ENCODE results near the gene CCR5. TPM values are rescaled to one million over a fixed set of nuclear protein-coding genes. Genes with fewer than 3 reads are reported as not detected.

Gene CCR5
- total and polyA plus RNA-seq, 2 of the 8 experiments (the other 6 are each of a cell fraction or from before 2014, with no cell fraction given): not detected

- Histone ChIP-seq H4K91ac (replicated peaks; ENCODE audit: insufficient read length, low read length) (no peak within 1 kb of the TSS), H3K36me3 (ENCODE audit: control insufficient read depth in 2 of 4, insufficient read depth in 4 of 4, low read length in 3 of 4) (no peaks in the 10 kb centered on the region), H2BK20ac (ENCODE audit: low read length) (no peak within 1 kb of the TSS), H3K4me2 (ENCODE audit: insufficient read depth in 1 of 2, low read depth in 2 of 2, low read length in 2 of 2) (no peak within 1 kb of the TSS), H4K20me1 (replicated peaks in 1 of 2; ENCODE audit: control insufficient read depth in 1 of 2, insufficient read depth in 2 of 2, low read length in 2 of 2) (no peaks in the 10 kb centered on the region), H2BK15ac (ENCODE audit: low read length) (no peak within 1 kb of the TSS), H2AFZ (ENCODE audit: low read length) (no peak within 1 kb of the TSS), H3K23me2 (ENCODE audit: low read depth, low read length) (no peaks in the 10 kb centered on the region), H3K4me3 (ENCODE audit: extremely low read depth in 1 of 4, insufficient read depth in 2 of 4, low read depth in 3 of 4, low read length in 4 of 4) (no peak within 1 kb of the TSS), H2BK12ac (ENCODE audit: low read depth, low read length) (no peak within 1 kb of the TSS), H2BK5ac (ENCODE audit: low read depth, low read length) (no peak within 1 kb of the TSS), H4K5ac (ENCODE audit: insufficient read length, low read depth, low read length) (no peak within 1 kb of the TSS), H3K23ac (ENCODE audit: insufficient read length) (no peak within 1 kb of the TSS), H3K56ac (replicated peaks; ENCODE audit: insufficient read length, low read depth, low read length) (no peak within 1 kb of the TSS), H3K79me1 (ENCODE audit: low read depth, low read length) (no peaks in the 10 kb centered on the region), H3K14ac (ENCODE audit: insufficient read length) (no peak within 1 kb of the TSS), H3K27me3 (replicated peaks in 1 of 4; ENCODE audit: control insufficient read depth in 3 of 4, extremely low read depth in 1 of 4, insufficient read depth in 3 of 4, low read length in 3 of 4) (no peaks in the 10 kb centered on the region), H3K9ac (replicated peaks in 1 of 4; ENCODE audit: extremely low read depth in 1 of 4, low read depth in 3 of 4, low read length in 3 of 4) (no peak within 1 kb of the TSS), H3K4ac (replicated peaks; ENCODE audit: insufficient read length, low read depth, low read length) (no peak within 1 kb of the TSS), H3K18ac (ENCODE audit: extremely low read depth, low read length) (no peak within 1 kb of the TSS), H3K4me1 (replicated peaks in 1 of 4; ENCODE audit: control insufficient read depth in 3 of 4, insufficient read depth in 4 of 4, low read length in 3 of 4) (no peaks in the 10 kb centered on the region; a peak in 1 of 7 replicates), H3K27ac (ENCODE audit: low read depth, low read length) (no peak within 1 kb of the TSS), H3K79me2 (ENCODE audit: control insufficient read depth in 1 of 2, insufficient read depth in 2 of 2, low read length in 2 of 2) (no peaks in the 10 kb centered on the region), H2AK5ac (ENCODE audit: low read depth, low read length) (no peak within 1 kb of the TSS), H2BK120ac (replicated peaks; ENCODE audit: low read depth, low read length) (no peak within 1 kb of the TSS), H3K9me3 (ENCODE audit: insufficient read depth in 2 of 2, low read depth in 1 of 2, low read length in 1 of 2) (no peaks in the 10 kb centered on the region), H4K8ac (ENCODE audit: extremely low read depth, insufficient read depth, low read length) (no peak within 1 kb of the TSS)
- POLR2A ChIA-PET (ENCODE audit: partially characterized antibody): no interaction called here
- FAIRE-seq (no peak), DNase-seq (ENCODE audit: low read depth in 1 of 2, low spot score in 2 of 2) (no peak)
- CTCF ChIA-PET (ENCODE audit: partially characterized antibody): interaction anchor here (1.0 to 1.4 kb wide), 3 partner anchors 13 to 88 kb away, joined by 4 to 5 read pairs (median 5); no protein-coding TSS in a partner anchor
- whole genome bisulfite sequencing, 2 experiments (ENCODE audit: extremely low coverage in 1 of 2, insufficient coverage in 1 of 2, insufficient read length in 1 of 2, insufficient replicate concordance in 2 of 2, low coverage in 1 of 2, low lambda C conversion rate in 2 of 2, missing lambda C conversion rate in 1 of 2): 91% methylated on average over 7 of the region's 7 CpGs; no CpG with 5 or more reads in 1 of the 2 experiments
- no peak for TF ChIP-seq CREB1 (IDR thresholded peaks at IDR 0.05)
- no peak for TF ChIP-seq NRF1 (IDR thresholded peaks at IDR 0.05; ENCODE audit: low read depth, low read length)
- no peak for TF ChIP-seq SP1 (IDR thresholded peaks at IDR 0.05; ENCODE audit: low read depth, low read length)
- TF ChIP-seq FOSL1 (IDR thresholded peaks at IDR 0.05; ENCODE audit: insufficient read depth, low read depth, low read length): no peak
- TF ChIP-seq POU5F1 (IDR thresholded peaks at IDR 0.05; ENCODE audit: low read depth, low read length): no peak
- no peak for TF ChIP-seq YY1 (IDR thresholded peaks at IDR 0.05; ENCODE audit: low read depth, low read length)
- TF ChIP-seq PHF8 (conservative IDR thresholded peaks at IDR 0.05; ENCODE audit: low read depth, low read length): no peak
- TF ChIP-seq BCL11A (IDR thresholded peaks at IDR 0.05; ENCODE audit: low read depth in 2 of 2, low read length in 2 of 2): no peak
- TF ChIP-seq KDM4A (IDR thresholded peaks at IDR 0.05; ENCODE audit: low read depth, low read length, severe bottlenecking): no peak
- TF ChIP-seq SIN3A (conservative IDR thresholded peaks at IDR 0.05 in 1 of 2, IDR thresholded peaks at IDR 0.05 in 1 of 2; ENCODE audit: low read depth in 1 of 2, low read length in 2 of 2): no peak
- TF ChIP-seq GTF2F1 (IDR thresholded peaks at IDR 0.05; ENCODE audit: borderline replicate concordance, low read depth, low read length): no peak
- TF ChIP-seq RNF2 (IDR thresholded peaks at IDR 0.05; ENCODE audit: borderline replicate concordance, low read depth, low read length, missing control alignments, poor library complexity, severe bottlenecking): no peak
- no peak for TF ChIP-seq EZH2 (IDR thresholded peaks at IDR 0.05; ENCODE audit: low read depth, low read length, severe bottlenecking)
Observed at GRCh38 chr3:46353647-46354410, 16.9 kb upstream of the CCR5 start, which contains the start of gene CCR2. Gene CCR2, plus strand, starts transcription at chr3:46354111. Its CDS starts 3,417 bp downstream, at chr3:46357528.
